Measurements from ENCODE around the gene LDB2.

DNA sequence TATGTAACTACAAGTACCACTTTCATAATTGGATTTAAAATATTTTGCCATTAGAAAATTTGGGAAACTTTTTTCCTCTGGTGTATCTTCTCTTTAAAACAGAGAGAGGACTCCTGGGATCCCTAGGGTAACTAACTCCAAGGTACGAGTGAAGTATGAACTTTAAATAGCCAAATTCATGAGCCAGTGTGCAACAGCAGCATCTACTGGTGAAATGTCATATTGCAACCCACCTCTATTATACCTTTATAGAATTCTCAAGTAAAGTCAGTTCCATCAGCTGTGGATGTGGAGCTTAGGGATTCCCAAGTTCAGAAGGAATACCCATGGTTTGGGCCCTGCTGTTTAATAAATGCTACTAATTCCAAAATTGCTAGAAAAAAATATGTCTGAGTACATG is 389.5 kb downstream of the LDB2 start:
- TF ChIP-seq, protein P1, sequence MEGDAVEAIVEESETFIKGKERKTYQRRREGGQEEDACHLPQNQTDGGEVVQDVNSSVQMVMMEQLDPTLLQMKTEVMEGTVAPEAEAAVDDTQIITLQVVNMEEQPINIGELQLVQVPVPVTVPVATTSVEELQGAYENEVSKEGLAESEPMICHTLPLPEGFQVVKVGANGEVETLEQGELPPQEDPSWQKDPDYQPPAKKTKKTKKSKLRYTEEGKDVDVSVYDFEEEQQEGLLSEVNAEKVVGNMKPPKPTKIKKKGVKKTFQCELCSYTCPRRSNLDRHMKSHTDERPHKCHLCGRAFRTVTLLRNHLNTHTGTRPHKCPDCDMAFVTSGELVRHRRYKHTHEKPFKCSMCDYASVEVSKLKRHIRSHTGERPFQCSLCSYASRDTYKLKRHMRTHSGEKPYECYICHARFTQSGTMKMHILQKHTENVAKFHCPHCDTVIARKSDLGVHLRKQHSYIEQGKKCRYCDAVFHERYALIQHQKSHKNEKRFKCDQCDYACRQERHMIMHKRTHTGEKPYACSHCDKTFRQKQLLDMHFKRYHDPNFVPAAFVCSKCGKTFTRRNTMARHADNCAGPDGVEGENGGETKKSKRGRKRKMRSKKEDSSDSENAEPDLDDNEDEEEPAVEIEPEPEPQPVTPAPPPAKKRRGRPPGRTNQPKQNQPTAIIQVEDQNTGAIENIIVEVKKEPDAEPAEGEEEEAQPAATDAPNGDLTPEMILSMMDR (IDR thresholded peaks at IDR 0.05), result peak; percentile 65
- TF ChIP-seq ZFX (IDR thresholded peaks at IDR 0.05; ENCODE audit: borderline replicate concordance), result no peak
